Esophagus squamous epithelium (tissue), 4 donors: Measurements from ENCODE around the gene ITGAL.

Experiments used
- CTCF ChIP-seq, 6 experiments: fragments of 450-650 bp in 4 of 6; fragments of 200-600 bp in 2 of 6; sonication (generic) in 2 of 6; IDR thresholded peaks; one replicate each; pipeline ENCODE4 v1.5.1; 2016 to 2019; ENCODE audit warnings: antibody characterized with exemption in 6 of 6, mild to moderate bottlenecking in 4 of 6, moderate library complexity in 4 of 6
- POLR2A ChIP-seq, 4 donors: fragments of 450-650 bp; IDR thresholded peaks; one replicate each; pipeline ENCODE4 v1.6.1; 2017; ENCODE audit warnings: antibody characterized with exemption in 4 of 4, mild to moderate bottlenecking in 4 of 4, moderate library complexity in 3 of 4

- TF ChIP-seq CTCF (IDR thresholded peaks at IDR 0.05) (no peak), POLR2A (IDR thresholded peaks at IDR 0.05) (no peak)
These were observed 22.2 kb downstream of the ITGAL start for GRCh38 chr16:30494709-30495108.
